GM19463 (cell line): ENCODE data around the gene HUWE1.
"Not testable (repeated sequence)": the region's sequence is repeated elsewhere in the genome, so short reads cannot be mapped to it uniquely, and the experiment has no call there.

Source experiments
- ATAC-seq: cut with Tn5 transposase; IDR thresholded peaks from one replicate; pipeline ENCODE4 v1.9.1; 2021; ENCODE audit warnings: mild to moderate bottlenecking, moderate library complexity; ENCODE audit not compliant: unreplicated experiment

HUWE1 gene

GRCh38 chrX:53686151-53686885 lies at the start of gene HUWE1:
TSS of gene HUWE1 (minus strand) at chrX:53686719. CDS start at chrX:53654107, 32,612 bp downstream.
- ATAC-seq: peak; percentile 42

- ATAC-seq: peak; percentile 74
Observed at GRCh38 chrX:53732797-53733196, 46.3 kb upstream of the HUWE1 start.

- ATAC-seq: no peak
Observed at GRCh38 chrX:53729751-53730150, 43.2 kb upstream of the HUWE1 start.

- no peak for ATAC-seq
Observed at GRCh38 chrX:53728506-53728905, 42.0 kb upstream of the HUWE1 start.

GRCh38 chrX:53724872-53725271 lies 38.4 kb upstream of the HUWE1 start:
- no peak for ATAC-seq

- ATAC-seq: no peak
Observed at GRCh38 chrX:53723381-53723780, 36.9 kb upstream of the HUWE1 start.

GRCh38 chrX:53721610-53722009 lies 35.1 kb upstream of the HUWE1 start:
- ATAC-seq: not testable (repeated sequence)

GRCh38 chrX:53719666-53720065 lies 33.1 kb upstream of the HUWE1 start:
- not testable (repeated sequence) for ATAC-seq

- no peak for ATAC-seq
Observed at GRCh38 chrX:53718073-53718472, 31.6 kb upstream of the HUWE1 start.

- ATAC-seq: no peak
Observed at GRCh38 chrX:53717205-53717604, 30.7 kb upstream of the HUWE1 start.

- ATAC-seq: peak; percentile 34
Observed at GRCh38 chrX:53716328-53717088, 30.0 kb upstream of the HUWE1 start.

- no peak for ATAC-seq
Observed at GRCh38 chrX:53715346-53715924, 28.9 kb upstream of the HUWE1 start.

- ATAC-seq: peak; percentile 61
Observed at GRCh38 chrX:53714580-53715345, 28.2 kb upstream of the HUWE1 start.

GRCh38 chrX:53713987-53714579 lies 27.6 kb upstream of the HUWE1 start:
- ATAC-seq: peak; percentile 17

GRCh38 chrX:53711436-53711835 lies 24.9 kb upstream of the HUWE1 start:
- ATAC-seq: no peak

- ATAC-seq: no peak
Observed at GRCh38 chrX:53704854-53705253, 18.3 kb upstream of the HUWE1 start.

GRCh38 chrX:53704294-53704693 lies 17.8 kb upstream of the HUWE1 start:
- ATAC-seq: peak; percentile 89

GRCh38 chrX:53695946-53696549 lies 9.5 kb upstream of the HUWE1 start:
- no peak for ATAC-seq

GRCh38 chrX:53694642-53695041 lies 8.1 kb upstream of the HUWE1 start:
- no peak for ATAC-seq

GRCh38 chrX:53688300-53688699 lies 1.8 kb upstream of the HUWE1 start:
- ATAC-seq: no peak
